Small intestine (tissue), 7 donors: ENCODE results near the gene SERINC5. TPM values are rescaled to one million over a fixed set of nuclear protein-coding genes. Genes with fewer than 3 reads are reported as not detected.

Experiments
- DNase-seq, 2 donors: peaks; one replicate each; pipeline versions ENCODE4 v3.0.0 to v3.0.0-alpha.2; 2013
- FAIRE-seq: peaks from 2 replicates; lab custom pipeline; 2012; peaks lifted over from hg19 to GRCh38; lab: Jason Lieb, UNC
- H3K27ac ChIP-seq, 3 donors: one replicate each; pipeline ENCODE4 v1.5.1; 2013; ENCODE audit warnings: low read length in 2 of 3, mild to moderate bottlenecking in 2 of 3, control low read depth in 1 of 3, inconsistent platforms in 1 of 3, low read depth in 1 of 3, moderate library complexity in 1 of 3
- H3K27me3 ChIP-seq, 3 donors: one replicate each; pipeline ENCODE4 v1.6.1; 2013; ENCODE audit warnings: low read length in 3 of 3, inconsistent platforms in 1 of 3; ENCODE audit not compliant: control insufficient read depth in 3 of 3, insufficient read depth in 3 of 3
- H3K36me3 ChIP-seq, 3 donors: one replicate each; pipeline ENCODE4 v1.6.1; 2013; ENCODE audit warnings: low read length in 3 of 3, inconsistent platforms in 1 of 3, low read depth in 1 of 3, mild to moderate bottlenecking in 1 of 3, moderate library complexity in 1 of 3; ENCODE audit not compliant: control insufficient read depth in 3 of 3, insufficient read depth in 2 of 3
- H3K4me1 ChIP-seq, 3 donors: one replicate each; pipeline ENCODE4 v1.6.1; 2013; ENCODE audit warnings: low read length in 2 of 3, inconsistent platforms in 1 of 3, low read depth in 1 of 3, mild to moderate bottlenecking in 1 of 3, moderate library complexity in 1 of 3; ENCODE audit not compliant: control insufficient read depth in 3 of 3, insufficient read depth in 2 of 3
- H3K4me3 ChIP-seq, 3 donors: one replicate each; pipeline ENCODE4 v1.5.1; 2013; ENCODE audit warnings: low read length in 3 of 3, control low read depth in 1 of 3, inconsistent platforms in 1 of 3, low read depth in 1 of 3, mild to moderate bottlenecking in 1 of 3, moderate library complexity in 1 of 3
- H3K9me3 ChIP-seq, 2 donors: one replicate each; pipeline ENCODE4 v1.6.1; 2013; ENCODE audit warnings: low read depth in 1 of 2, low read length in 1 of 2; ENCODE audit not compliant: control insufficient read depth in 2 of 2, insufficient read depth in 1 of 2
- WGBS, 3 donors: extraction: QIAGEN DNeasy Blood & Tissue Kit; methylation state at CpG; one replicate each; pipeline ENCODE4 v1.1.7; 2013; 5-methylcytosine and 5-hydroxymethylcytosine counted together
- polyA plus RNA-seq, 4 donors: library from polyadenylated mRNA; stranded (reverse) in 3 of 4; unstranded in 1 of 4; fragments of 200-250 nt in 3 of 4; fragments of 120-200 nt in 1 of 4; gene quantifications; one replicate each; pipeline versions ENCODE4 v1.2.1 to v1.2.3, GENCODE V29; 2013
- donor health status: healthy with polysubstance abuse.
- donor health status: control.
- donor health status: control.
- donor health status: Bipolar disorder and iron deficiency.
- donor health status: healthy.

SERINC5 gene
- polyA plus RNA-seq, 4 donors: 1.9 to 62.9 (median 7.6) TPM

DNA sequence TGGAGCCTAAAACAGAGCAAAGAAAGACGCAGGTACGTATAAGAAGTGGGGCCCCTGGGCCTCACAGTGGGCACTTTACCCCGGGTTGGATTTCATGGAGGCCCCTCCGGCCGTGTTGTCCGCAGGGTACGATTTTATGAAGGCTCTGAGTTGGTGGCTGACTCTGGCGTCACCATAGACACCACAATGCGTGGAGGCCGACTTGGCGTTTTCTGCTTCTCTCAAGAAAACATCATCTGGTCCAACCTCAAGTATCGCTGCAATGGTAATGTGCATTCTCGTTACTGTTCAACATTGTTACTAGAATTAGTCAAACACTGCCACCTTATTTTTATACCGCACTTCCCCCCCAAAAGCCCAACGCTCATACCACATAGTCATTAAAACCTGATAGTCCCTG is 173.6 kb downstream of the SERINC5 start:
- FAIRE-seq (no peak), DNase-seq (no peak)
- peaks cover 0 to 2% (median 0%) of the 10 kb centered on the region in 3 donors for H3K4me1 ChIP-seq
- peaks cover 0 to 3% (median 0%) of the 10 kb centered on the region in 3 donors for H3K36me3 ChIP-seq
- 93 to 94% (median 93%) methylated on average over 15 of the region's 15 CpGs for WGBS, 3 donors
- H3K4me3 ChIP-seq: no peak overlapping the region
- H3K27ac ChIP-seq: no peak overlapping the region
- no peaks in the 10 kb centered on the region for H3K27me3 ChIP-seq
- no peaks in the 10 kb centered on the region for H3K9me3 ChIP-seq

DNA sequence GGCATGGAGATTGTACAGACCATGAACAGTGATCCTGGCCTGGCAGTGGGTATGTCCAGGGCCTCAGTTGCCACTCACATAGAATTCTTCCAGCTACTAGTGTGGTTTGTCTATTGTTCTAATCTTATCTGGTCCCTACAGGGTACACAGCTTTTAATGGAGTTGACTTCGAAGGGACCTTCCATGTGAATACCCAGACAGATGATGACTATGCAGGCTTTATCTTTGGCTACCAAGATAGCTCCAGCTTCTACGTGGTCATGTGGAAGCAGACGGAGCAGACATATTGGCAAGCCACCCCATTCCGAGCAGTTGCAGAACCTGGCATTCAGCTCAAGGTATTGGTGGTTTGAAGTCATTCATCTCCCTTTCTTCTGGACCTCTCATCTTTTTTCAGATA is 176.9 kb downstream of the SERINC5 start:
- Histone ChIP-seq H3K27ac (no peak overlapping the region), H3K27me3 (no peaks in the 10 kb centered on the region), H3K4me1 (peaks cover 0 to 2% (median 0%) of the 10 kb centered on the region in 3 donors), H3K9me3 (no peaks in the 10 kb centered on the region), H3K4me3 (no peak overlapping the region), H3K36me3 (peaks cover 0 to 3% (median 0%) of the 10 kb centered on the region in 3 donors)
- DNase-seq (no peak), FAIRE-seq (no peak)
- WGBS, 3 donors: 90 to 93% (median 93%) methylated on average over 4 of the region's 4 CpGs

DNA sequence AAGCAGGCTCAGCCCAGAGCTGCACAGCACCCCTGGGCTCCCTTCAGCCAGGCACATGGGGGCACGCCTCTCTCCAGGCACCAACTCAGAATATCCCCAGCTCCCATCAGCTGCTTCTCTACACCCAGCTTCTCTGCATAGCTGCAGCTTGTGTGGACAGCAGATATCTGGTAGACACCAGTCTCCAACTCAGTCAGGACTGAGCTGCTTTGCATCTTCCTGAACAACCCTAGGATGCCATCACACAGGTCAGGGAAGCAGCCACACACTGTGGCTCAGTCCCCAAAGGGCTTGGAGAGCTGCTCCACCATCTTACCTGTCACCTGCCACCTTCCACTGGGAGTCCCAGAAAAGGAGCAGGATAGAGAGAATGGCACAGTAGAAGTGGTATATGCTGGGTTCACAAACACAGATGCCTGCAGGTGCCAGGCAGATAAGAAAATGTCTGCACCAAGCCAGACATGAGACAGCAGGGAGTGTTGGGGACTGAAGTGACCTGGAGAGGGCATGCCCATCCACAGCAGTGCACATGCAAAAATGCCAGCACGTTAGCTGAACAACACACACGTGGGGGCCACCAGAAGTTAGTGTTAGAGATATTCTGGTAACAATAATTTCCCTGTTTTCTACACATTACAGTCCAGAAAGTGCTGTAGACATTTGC is 178.7 kb downstream of the SERINC5 start:
- Histone ChIP-seq H3K4me1 (no peaks in the 10 kb centered on the region), H3K27ac (no peak overlapping the region), H3K27me3 (no peaks in the 10 kb centered on the region), H3K36me3 (peaks cover 0 to 3% (median 0%) of the 10 kb centered on the region in 3 donors), H3K4me3 (no peak overlapping the region), H3K9me3 (no peaks in the 10 kb centered on the region)
- no peak for DNase-seq
- WGBS, 3 donors: 80 to 87% (median 87%) methylated on average over 3 of the region's 3 CpGs
- FAIRE-seq: no peak

DNA sequence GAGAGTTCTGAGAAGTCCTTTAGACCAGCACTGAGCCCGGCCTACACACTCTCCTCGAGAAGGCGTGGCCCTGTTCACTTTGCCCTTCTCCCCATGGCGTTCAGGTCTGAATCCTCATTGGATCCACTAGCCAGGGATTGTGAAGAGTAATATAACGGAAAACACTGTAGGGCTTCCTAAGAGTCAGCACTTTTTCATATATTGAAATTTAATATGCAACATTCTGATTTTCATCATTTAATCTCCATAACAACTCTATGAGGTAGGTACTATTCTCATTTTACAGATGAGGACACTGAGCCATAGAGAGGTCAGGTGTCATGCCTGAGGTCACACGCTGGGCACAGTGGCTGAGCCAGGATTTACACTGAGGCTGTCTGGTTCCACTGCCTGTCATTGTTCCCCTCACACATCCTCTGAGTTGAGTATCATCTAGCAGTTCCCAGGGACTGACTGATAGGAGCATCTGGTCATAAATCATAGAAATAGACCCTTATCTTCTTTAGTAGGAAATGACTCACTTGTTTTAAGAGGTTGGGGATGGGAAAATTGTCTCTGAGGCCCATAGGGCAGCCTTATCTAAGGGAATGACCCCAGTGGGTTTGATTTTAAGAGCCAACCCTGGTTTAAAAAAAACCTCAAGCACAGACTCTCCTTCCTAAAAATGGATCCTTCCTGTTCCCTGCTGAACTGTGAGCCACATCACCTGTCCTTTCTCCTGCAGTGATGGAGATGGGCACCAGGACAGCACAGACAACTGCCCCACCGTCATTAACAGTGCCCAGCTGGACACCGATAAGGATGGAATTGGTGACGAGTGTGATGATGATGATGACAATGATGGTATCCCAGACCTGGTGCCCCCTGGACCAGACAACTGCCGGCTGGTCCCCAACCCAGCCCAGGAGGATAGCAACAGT is 179.5 kb downstream of the SERINC5 start:
- H3K4me1 ChIP-seq: no peaks in the 10 kb centered on the region
- 85 to 94% (median 90%) methylated on average over 10 of the region's 10 CpGs for WGBS, 3 donors
- H3K27me3 ChIP-seq: no peaks in the 10 kb centered on the region
- DNase-seq: no peak
- no peak overlapping the region for H3K4me3 ChIP-seq
- peaks cover 0 to 3% (median 0%) of the 10 kb centered on the region in 3 donors for H3K36me3 ChIP-seq
- no peak overlapping the region for H3K27ac ChIP-seq
- no peak for FAIRE-seq
- H3K9me3 ChIP-seq: no peaks in the 10 kb centered on the region

DNA sequence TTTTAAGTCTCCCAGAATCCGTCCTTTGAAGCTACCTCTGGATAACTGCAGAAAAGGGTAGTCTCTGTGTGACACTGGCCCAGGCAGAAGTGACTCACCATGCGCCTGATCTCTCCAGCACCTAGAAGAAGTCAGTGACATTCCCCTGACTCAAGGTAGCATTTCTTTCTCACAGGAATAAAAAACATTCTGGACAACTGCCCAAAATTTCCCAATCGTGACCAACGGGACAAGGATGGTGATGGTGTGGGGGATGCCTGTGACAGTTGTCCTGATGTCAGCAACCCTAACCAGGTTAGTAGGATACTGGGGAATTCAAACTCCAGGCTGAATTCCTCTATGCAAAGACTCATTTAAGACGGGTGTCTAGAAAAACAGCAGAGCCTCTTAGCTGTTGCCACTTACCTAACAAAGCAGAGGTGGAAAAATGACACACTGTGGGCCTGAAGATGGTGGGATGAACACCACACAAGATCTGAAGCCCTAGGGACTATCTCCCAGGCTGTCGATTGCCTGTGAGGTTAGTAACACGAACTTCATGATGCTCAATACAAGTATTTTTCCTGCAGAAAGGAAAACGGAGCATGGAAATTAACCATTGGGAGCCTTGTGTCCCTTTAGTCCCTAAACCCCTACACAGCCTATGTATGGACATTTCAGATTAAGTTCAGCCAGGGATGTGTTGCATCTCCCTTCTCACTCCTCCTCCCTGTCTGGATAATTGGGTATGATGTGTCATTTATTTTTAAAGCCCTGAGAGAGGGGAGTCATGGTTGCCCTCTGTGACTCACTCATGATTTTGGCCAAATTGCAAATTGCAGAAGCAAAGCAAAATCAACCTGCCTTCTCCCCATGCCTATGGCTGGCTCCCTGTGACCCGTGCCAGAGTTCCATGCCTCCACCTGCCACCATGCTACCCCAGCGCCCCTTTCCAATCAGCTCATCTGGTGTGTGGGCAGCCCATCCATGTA is 183.5 kb downstream of the SERINC5 start:
- 89 to 91% (median 89%) methylated on average over 10 of the region's 10 CpGs for WGBS, 3 donors
- Histone ChIP-seq H3K4me1 (peaks cover 0 to 7% (median 4%) of the 10 kb centered on the region in 3 donors), H3K9me3 (no peaks in the 10 kb centered on the region), H3K4me3 (no peak overlapping the region), H3K27me3 (no peaks in the 10 kb centered on the region), H3K36me3 (no peaks in the 10 kb centered on the region), H3K27ac (no peak overlapping the region)
- FAIRE-seq: no peak
- no peak for DNase-seq

DNA sequence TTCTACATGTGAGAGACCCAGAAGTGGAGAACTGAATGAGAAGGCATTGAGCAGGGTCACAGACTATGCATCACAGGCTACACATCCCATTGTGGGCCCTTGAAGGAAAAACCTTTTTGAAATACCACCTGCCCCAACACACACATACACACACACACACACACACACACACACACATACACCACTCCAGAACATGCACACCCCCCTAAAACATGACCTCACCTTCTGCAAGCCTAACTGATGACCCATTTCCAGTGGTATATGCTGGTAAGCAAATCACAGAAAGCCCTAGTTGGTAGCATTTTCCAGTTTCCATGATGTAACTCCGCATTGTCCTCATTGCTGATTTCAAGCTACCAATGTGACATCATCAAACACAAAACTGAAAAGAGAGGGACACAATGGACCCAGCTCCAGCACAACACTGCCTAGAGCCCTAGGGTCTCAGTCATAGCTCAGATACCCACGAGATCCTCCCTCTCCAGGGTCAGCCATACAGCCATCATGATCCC is 184.3 kb downstream of the SERINC5 start:
- H3K4me3 ChIP-seq: no peak overlapping the region
- peaks cover 0 to 7% (median 4%) of the 10 kb centered on the region in 3 donors for H3K4me1 ChIP-seq
- no peak for FAIRE-seq
- no peak overlapping the region for H3K27ac ChIP-seq
- DNase-seq: no peak
- WGBS, 3 donors: 80 to 88% (median 85%) methylated on average over 2 of the region's 2 CpGs
- H3K36me3 ChIP-seq: no peaks in the 10 kb centered on the region
- H3K9me3 ChIP-seq: no peaks in the 10 kb centered on the region
- no peaks in the 10 kb centered on the region for H3K27me3 ChIP-seq

DNA sequence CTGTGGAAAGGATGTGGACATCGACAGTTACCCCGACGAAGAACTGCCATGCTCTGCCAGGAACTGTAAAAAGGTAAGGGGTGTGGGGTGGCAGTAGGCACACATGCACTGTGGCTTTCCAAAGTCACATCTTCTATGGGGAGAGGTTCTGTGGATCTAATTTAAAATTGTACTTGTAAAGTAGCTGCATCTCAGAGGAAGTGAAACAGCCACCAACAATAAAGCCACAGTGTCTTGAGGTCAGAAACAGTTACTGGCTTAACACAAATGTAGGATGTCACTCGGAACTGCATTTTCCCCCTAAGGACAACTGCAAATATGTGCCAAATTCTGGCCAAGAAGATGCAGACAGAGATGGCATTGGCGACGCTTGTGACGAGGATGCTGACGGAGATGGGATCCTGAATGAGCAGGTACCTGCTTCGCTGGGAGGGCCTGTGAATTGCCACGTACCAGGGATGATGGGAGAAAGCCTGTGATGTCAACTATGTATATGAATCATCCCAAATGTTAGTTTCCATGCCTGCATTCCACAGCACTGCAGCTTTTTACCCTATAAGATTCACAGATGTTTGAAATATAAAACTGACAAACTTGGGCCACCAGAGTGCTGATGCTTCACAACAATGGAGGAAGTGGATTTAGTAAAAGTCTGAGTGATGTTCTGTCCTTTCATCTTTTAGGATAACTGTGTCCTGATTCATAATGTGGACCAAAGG is 185.4 kb downstream of the SERINC5 start:
- Histone ChIP-seq H3K36me3 (no peaks in the 10 kb centered on the region), H3K4me1 (peaks cover 0 to 7% (median 4%) of the 10 kb centered on the region in 3 donors), H3K27me3 (no peaks in the 10 kb centered on the region), H3K4me3 (no peak overlapping the region), H3K27ac (no peak overlapping the region), H3K9me3 (no peaks in the 10 kb centered on the region)
- DNase-seq (no peak), FAIRE-seq (no peak)
- 78 to 87% (median 84%) methylated on average over 10 of the region's 10 CpGs for WGBS, 3 donors
